SK-N-SH (cell line): Measurements from ENCODE around the gene CLK4. TPM values are rescaled to one million over a fixed set of nuclear protein-coding genes. Genes with fewer than 3 reads are reported as not detected.

Experiments used
- CTCF ChIA-PET: fragments of 300-600, 350-600 bp; formaldehyde crosslinking; extraction: SDS; loops from one replicate; lab custom pipeline; 2021; lab: Yijun Ruan, JAX
- POLR2A ChIA-PET: fragments of 350-600 bp; sonication (Branson Sonifier 250); formaldehyde crosslinking; extraction: SDS; loops from one replicate; lab custom pipeline; 2020; ENCODE audit warnings: antibody characterized with exemption, inconsistent platforms; lab: Yijun Ruan, JAX
- DNase-seq: peaks from one replicate; pipeline ENCODE4 v3.0.0; 2012
- H2AFZ ChIP-seq: fragments of 200-600 bp; sonication (generic); 2 replicates; pipeline ENCODE4 v1.8.1; 2016; ENCODE audit warnings: antibody characterized with exemption, mild to moderate bottlenecking, low read depth
- H3F3A ChIP-seq: fragments of 200-600 bp; sonication (generic); replicated peaks from 2 replicates; pipeline ENCODE3; 2016; ENCODE audit warnings: antibody characterized with exemption, mild to moderate bottlenecking; ENCODE audit not compliant: insufficient read depth
- H3K27ac ChIP-seq, 2 experiments: fragments of 200-500 bp in 1 of 2; fragments of 200-600 bp in 1 of 2; sonication (Bioruptor generic) in 1 of 2; sonication (generic), shearing (Covaris generic) in 1 of 2; 2 replicates each; pipeline versions ENCODE4 v1.5.1 to v1.6.1; 2014 to 2016; ENCODE audit warnings: low read depth in 2 of 2, inconsistent platforms in 1 of 2, low read length in 1 of 2, mild to moderate bottlenecking in 1 of 2, mixed read lengths in 1 of 2
- H3K27me3 ChIP-seq: fragments of 200-600 bp; sonication (generic), shearing (Covaris generic); 2 replicates; pipeline ENCODE4 v1.6.1; 2016; ENCODE audit warnings: mixed run types; ENCODE audit not compliant: insufficient read depth
- H3K36me3 ChIP-seq, 2 experiments: fragments of 200-500 bp in 1 of 2; fragments of 200-600 bp in 1 of 2; sonication (Bioruptor generic) in 1 of 2; sonication (generic) in 1 of 2; replicated peaks in 1 of 2; 2 replicates each; pipeline versions ENCODE3 to v1.5.1; 2014 to 2016; ENCODE audit warnings: low read length in 1 of 2, mild to moderate bottlenecking in 1 of 2; ENCODE audit not compliant: insufficient read depth in 2 of 2, control insufficient read depth in 1 of 2
- H3K4me1 ChIP-seq, 2 experiments: fragments of 200-500 bp in 1 of 2; fragments of 200-600 bp in 1 of 2; sonication (Bioruptor generic) in 1 of 2; sonication (generic), shearing (Covaris generic) in 1 of 2; 2 replicates each; pipeline versions ENCODE4 v1.5.1 to v1.6.1; 2014 to 2016; ENCODE audit warnings: low read depth in 1 of 2, low read length in 1 of 2, mixed run types in 1 of 2; ENCODE audit not compliant: insufficient read depth in 2 of 2, control insufficient read depth in 1 of 2
- H3K4me2 ChIP-seq: fragments of 200-600 bp; sonication (generic), shearing (Covaris generic); 2 replicates; pipeline ENCODE4 v1.6.1; 2017; ENCODE audit warnings: mixed run types
- H3K4me3 ChIP-seq, 2 experiments: fragments of 200-500 bp in 1 of 2; fragments of 200-600 bp in 1 of 2; sonication (Bioruptor generic) in 1 of 2; sonication (generic), shearing (Covaris generic) in 1 of 2; 2 replicates each; pipeline versions ENCODE4 v1.5.1 to v1.8.1; 2014 to 2016; ENCODE audit warnings: low read depth in 2 of 2, inconsistent platforms in 1 of 2, low read length in 1 of 2, mild to moderate bottlenecking in 1 of 2, mixed read lengths in 1 of 2, moderate library complexity in 1 of 2
- H3K79me2 ChIP-seq: fragments of 200-600 bp; sonication (generic); 2 replicates; pipeline ENCODE4 v1.8.1; 2017; ENCODE audit warnings: mild to moderate bottlenecking; ENCODE audit not compliant: insufficient read depth
- H3K9ac ChIP-seq: fragments of 200-600 bp; sonication (generic); 2 replicates; pipeline ENCODE4 v1.6.1; 2017; ENCODE audit warnings: mixed run types
- H3K9me2 ChIP-seq: fragments of 200-600 bp; sonication (generic); 2 replicates; pipeline ENCODE4 v1.6.1; 2017; ENCODE audit warnings: mixed run types
- H3K9me3 ChIP-seq: fragments of 200-600 bp; sonication (generic); 2 replicates; pipeline ENCODE4 v1.6.1; 2017; ENCODE audit warnings: mixed run types, mild to moderate bottlenecking, moderate library complexity
- H4K20me1 ChIP-seq: fragments of 200-600 bp; sonication (generic); 2 replicates; pipeline ENCODE4 v1.6.1; 2017; ENCODE audit warnings: mild to moderate bottlenecking, mixed run types; ENCODE audit not compliant: insufficient read depth
- CHD2 ChIP-seq: fragments of 150-350 bp; IDR thresholded peaks from 2 replicates; pipeline ENCODE4 v1.6.1; 2018; ENCODE audit warnings: low read length; ENCODE audit not compliant: partially characterized antibody
- ELF1 ChIP-seq: IDR thresholded peaks from 2 replicates; pipeline ENCODE4 v1.4.0; 2012
- EP300 ChIP-seq, 2 experiments: IDR thresholded peaks; 2 replicates each; pipeline versions ENCODE4 v1.4.0 to v1.6.1; 2012; ENCODE audit warnings: borderline replicate concordance in 1 of 2, low read depth in 1 of 2, low read length in 1 of 2
- EZH2phosphoT487 ChIP-seq: fragments of 200-600 bp; sonication (generic); IDR thresholded peaks from 2 replicates; pipeline ENCODE4 v1.6.1; 2017; ENCODE audit warnings: low read depth, mixed run types, mild to moderate bottlenecking, antibody characterized with exemption, moderate library complexity, borderline replicate concordance
- FOXM1 ChIP-seq: IDR thresholded peaks from 2 replicates; pipeline ENCODE4 v1.4.0; 2012; ENCODE audit warnings: low read depth, mild to moderate bottlenecking
- GABPA ChIP-seq: IDR thresholded peaks from 2 replicates; pipeline ENCODE4 v1.4.0; 2012; ENCODE audit warnings: low read depth, mild to moderate bottlenecking
- MEF2A ChIP-seq: IDR thresholded peaks from 2 replicates; pipeline ENCODE4 v1.4.0; 2012; ENCODE audit warnings: low read depth, borderline replicate concordance
- NFIC ChIP-seq: IDR thresholded peaks from 2 replicates; pipeline ENCODE4 v1.4.0; 2012; ENCODE audit warnings: borderline replicate concordance
- NRF1 ChIP-seq: IDR thresholded peaks from 2 replicates; pipeline ENCODE4 v1.6.1; 2012; ENCODE audit warnings: low read depth, mild to moderate bottlenecking, low read length
- PBX3 ChIP-seq: IDR thresholded peaks from 2 replicates; pipeline ENCODE4; 2012
- SIN3A ChIP-seq: IDR thresholded peaks from 2 replicates; pipeline ENCODE4 v1.6.1; 2012; ENCODE audit warnings: low read depth, mild to moderate bottlenecking, low read length, moderate library complexity, borderline replicate concordance
- USF2 ChIP-seq: fragments of 150-350 bp; IDR thresholded peaks from 2 replicates; pipeline ENCODE4 v1.6.1; 2017; ENCODE audit warnings: antibody characterized with exemption, low read length, low read depth, borderline replicate concordance
- YY1 ChIP-seq: IDR thresholded peaks from 2 replicates; pipeline ENCODE4 v1.4.0; 2012; ENCODE audit warnings: low read depth, mild to moderate bottlenecking
- WGBS: methylation state at CpG from one replicate; pipeline ENCODE4 v1.1.6; 2017; ENCODE audit warnings: low lambda C conversion rate; 5-methylcytosine and 5-hydroxymethylcytosine counted together
- polyA plus RNA-seq, 3 experiments: library from polyadenylated mRNA; depleted of rRNA; stranded (reverse); fragments of >200 nt; gene quantifications; 2 replicates each; pipeline ENCODE4 v1.2.3, GENCODE V29; 2012
- TF ChIP-seq, protein P1 (sequence below): IDR thresholded peaks from 2 replicates; pipeline ENCODE4 v1.4.0; 2012; ENCODE audit warnings: low read depth, borderline replicate concordance
- TF ChIP-seq, protein P2 (sequence below): fragments of 150-350 bp; IDR thresholded peaks from 2 replicates; pipeline ENCODE4 v1.6.1; 2016; ENCODE audit warnings: mild to moderate bottlenecking, low read depth, low read length

CLK4 gene
- polyA plus RNA-seq, 1 of the 3 experiments (the other 2 are of a cell fraction) = 7.5 TPM

DNA sequence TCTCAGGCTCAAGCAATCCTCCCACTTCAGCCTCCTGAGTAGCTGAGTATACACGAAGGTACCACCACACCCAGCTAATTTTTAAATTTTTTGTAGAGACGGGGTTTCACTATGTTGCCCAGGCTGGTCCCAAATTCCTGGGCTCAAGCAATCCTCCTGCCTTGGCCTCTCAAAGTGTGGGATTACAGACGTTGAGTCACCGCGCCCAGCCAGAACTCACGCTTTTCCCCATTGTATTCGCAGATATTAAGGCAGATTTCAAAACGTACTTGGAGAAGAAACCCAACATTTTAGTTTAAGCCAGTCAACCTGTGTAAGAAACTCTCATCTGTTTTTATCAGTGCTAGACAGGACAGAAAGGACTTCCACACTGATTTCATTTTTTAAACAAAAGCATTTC, 63.2 kb downstream of the CLK4 start (continued):
- TF ChIP-seq EZH2phosphoT487 (no peak), USF2 (no peak), MEF2A (no peak)
- TF ChIP-seq, protein P1, sequence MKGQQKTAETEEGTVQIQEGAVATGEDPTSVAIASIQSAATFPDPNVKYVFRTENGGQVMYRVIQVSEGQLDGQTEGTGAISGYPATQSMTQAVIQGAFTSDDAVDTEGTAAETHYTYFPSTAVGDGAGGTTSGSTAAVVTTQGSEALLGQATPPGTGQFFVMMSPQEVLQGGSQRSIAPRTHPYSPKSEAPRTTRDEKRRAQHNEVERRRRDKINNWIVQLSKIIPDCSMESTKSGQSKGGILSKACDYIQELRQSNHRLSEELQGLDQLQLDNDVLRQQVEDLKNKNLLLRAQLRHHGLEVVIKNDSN = no peak
- TF ChIP-seq, all 33 proteins: peak for 0

GRCh38 chr5:178561746-178562264, 65.0 kb downstream of the CLK4 start:
- H3K9me3 ChIP-seq = no peaks in the 10 kb centered on the region
- WGBS = 65% methylated on average over 22 of the region's 23 CpGs
- H3K27ac ChIP-seq = no peak overlapping the region
- no peak overlapping the region for H3K4me3 ChIP-seq
- H3K9ac ChIP-seq = no peak overlapping the region
- no peak for TF ChIP-seq NRF1
- H3F3A ChIP-seq = no peaks in the 10 kb centered on the region
- no peaks in the 10 kb centered on the region for H3K79me2 ChIP-seq
- H3K36me3 ChIP-seq = no peaks in the 10 kb centered on the region
- no peaks in the 10 kb centered on the region for H3K27me3 ChIP-seq
- H3K4me2 ChIP-seq = no peak overlapping the region
- CTCF ChIA-PET = interaction anchor here (1.6 kb wide), 1 partner anchor 252 kb away, joined by 4 read pairs; no protein-coding TSS in a partner anchor
- POLR2A ChIA-PET = no interaction called here
- no peak overlapping the region for H2AFZ ChIP-seq
- H3K4me1 ChIP-seq = peaks cover 0 to 3% of the 10 kb centered on the region in 2 experiments; a peak in 1 of 4 replicates
- no peaks in the 10 kb centered on the region for H4K20me1 ChIP-seq
- no peak for DNase-seq
- no peaks in the 10 kb centered on the region for H3K9me2 ChIP-seq

DNA sequence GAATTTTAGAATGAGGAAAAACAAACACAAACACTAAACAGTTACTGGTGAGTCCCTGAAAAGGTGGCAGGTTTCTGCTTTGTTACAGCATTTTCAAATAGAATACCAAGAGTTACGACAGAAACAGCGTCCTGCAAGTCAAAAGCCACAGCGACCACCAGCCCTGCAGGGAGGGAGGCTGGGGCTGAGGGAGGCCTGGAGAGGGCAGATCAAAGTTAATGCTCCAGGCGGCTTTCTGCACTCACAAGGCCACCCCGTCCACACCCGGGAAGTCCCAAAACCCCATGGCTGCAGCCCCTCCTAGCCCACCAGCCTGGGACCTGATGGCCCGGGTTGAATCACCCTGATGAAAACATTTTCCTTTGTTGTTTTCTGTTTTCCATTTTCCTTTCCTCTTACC, 65.9 kb downstream of the CLK4 start:
- WGBS = 56% methylated on average over 7 of the region's 7 CpGs
- Histone ChIP-seq H3K79me2 (no peaks in the 10 kb centered on the region), H3F3A (no peaks in the 10 kb centered on the region), H3K9me3 (no peaks in the 10 kb centered on the region), H3K9ac (no peak overlapping the region), H3K36me3 (no peaks in the 10 kb centered on the region), H3K4me3 (no peak overlapping the region), H4K20me1 (no peaks in the 10 kb centered on the region), H2AFZ (no peak overlapping the region), H3K4me2 (no peak overlapping the region), H3K9me2 (no peaks in the 10 kb centered on the region), H3K27ac (no peak overlapping the region), H3K27me3 (no peaks in the 10 kb centered on the region), H3K4me1 (peaks cover 0 to 3% of the 10 kb centered on the region in 2 experiments; a peak in 1 of 4 replicates)
- DNase-seq = no peak
- POLR2A ChIA-PET = no interaction called here
- TF ChIP-seq YY1 = no peak
- TF ChIP-seq SIN3A = no peak
- TF ChIP-seq GABPA = no peak
- no peak for TF ChIP-seq FOXM1
- no peak for TF ChIP-seq EP300 (IDR thresholded peaks at IDR 0.05; ENCODE audit: borderline replicate concordance in 1 of 2, low read depth in 1 of 2, low read length in 1 of 2)
- TF ChIP-seq, protein P2, sequence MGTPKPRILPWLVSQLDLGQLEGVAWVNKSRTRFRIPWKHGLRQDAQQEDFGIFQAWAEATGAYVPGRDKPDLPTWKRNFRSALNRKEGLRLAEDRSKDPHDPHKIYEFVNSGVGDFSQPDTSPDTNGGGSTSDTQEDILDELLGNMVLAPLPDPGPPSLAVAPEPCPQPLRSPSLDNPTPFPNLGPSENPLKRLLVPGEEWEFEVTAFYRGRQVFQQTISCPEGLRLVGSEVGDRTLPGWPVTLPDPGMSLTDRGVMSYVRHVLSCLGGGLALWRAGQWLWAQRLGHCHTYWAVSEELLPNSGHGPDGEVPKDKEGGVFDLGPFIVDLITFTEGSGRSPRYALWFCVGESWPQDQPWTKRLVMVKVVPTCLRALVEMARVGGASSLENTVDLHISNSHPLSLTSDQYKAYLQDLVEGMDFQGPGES = no peak
- TF ChIP-seq NFIC = no peak
- TF ChIP-seq PBX3 = no peak
- TF ChIP-seq CHD2 = no peak
- TF ChIP-seq MEF2A = no peak
- TF ChIP-seq USF2 = no peak
- TF ChIP-seq ELF1 = no peak
- CTCF ChIA-PET = interaction anchor here (1.6 kb wide), 1 partner anchor 282 kb away, joined by 4 read pairs; no protein-coding TSS in a partner anchor
